Parathyroid adenoma (tissue), 2 donors: ENCODE results near the gene SLC11A1.

Experiments
- H2AFZ ChIP-seq: fragments of 300-600 bp; sonication (generic); one replicate; pipeline ENCODE4 v1.7.0; 2017; ENCODE audit warnings: antibody characterized with exemption, mild to moderate bottlenecking
- H3K27ac ChIP-seq: fragments of 300-600 bp; sonication (generic); one replicate; pipeline ENCODE4 v1.7.0; 2017
- H3K27me3 ChIP-seq: fragments of 300-600 bp; sonication (generic); one replicate; pipeline ENCODE4 v1.7.0; 2017; ENCODE audit warnings: low read length; ENCODE audit not compliant: control insufficient read depth, insufficient read depth
- H3K36me3 ChIP-seq: fragments of 300-600 bp; sonication (generic); one replicate; pipeline ENCODE4 v1.7.0; 2017; ENCODE audit warnings: low read length; ENCODE audit not compliant: control insufficient read depth, insufficient read depth
- H3K4me1 ChIP-seq: fragments of 300-600 bp; sonication (generic); one replicate; pipeline ENCODE4 v1.7.0; 2017; ENCODE audit warnings: control low read depth
- H3K4me2 ChIP-seq: fragments of 300-600 bp; sonication (generic); one replicate; pipeline ENCODE4 v1.7.0; 2017; ENCODE audit warnings: low read length
- H3K4me3 ChIP-seq: fragments of 300-600 bp; sonication (generic); one replicate; pipeline ENCODE4 v1.7.0; 2017; ENCODE audit warnings: low read depth, low read length
- H3K79me2 ChIP-seq: fragments of 300-600 bp; sonication (generic); one replicate; pipeline ENCODE4 v1.7.0; 2017; ENCODE audit warnings: control low read depth
- H3K9ac ChIP-seq: fragments of 300-600 bp; sonication (generic); one replicate; pipeline ENCODE4 v1.7.0; 2017; ENCODE audit warnings: mild to moderate bottlenecking
- H3K9me3 ChIP-seq: fragments of 300-600 bp; sonication (generic); one replicate; pipeline ENCODE4 v1.7.0; 2017; ENCODE audit warnings: low read length; ENCODE audit not compliant: control insufficient read depth
- TF ChIP-seq, protein P1 (sequence below): fragments of 300-600 bp; sonication (generic); IDR thresholded peaks from one replicate; pipeline ENCODE4 v1.7.0; 2017; ENCODE audit warnings: antibody characterized with exemption, mild to moderate bottlenecking
- donor health status: primary hyperparathyroidism.

SLC11A1 gene

DNA sequence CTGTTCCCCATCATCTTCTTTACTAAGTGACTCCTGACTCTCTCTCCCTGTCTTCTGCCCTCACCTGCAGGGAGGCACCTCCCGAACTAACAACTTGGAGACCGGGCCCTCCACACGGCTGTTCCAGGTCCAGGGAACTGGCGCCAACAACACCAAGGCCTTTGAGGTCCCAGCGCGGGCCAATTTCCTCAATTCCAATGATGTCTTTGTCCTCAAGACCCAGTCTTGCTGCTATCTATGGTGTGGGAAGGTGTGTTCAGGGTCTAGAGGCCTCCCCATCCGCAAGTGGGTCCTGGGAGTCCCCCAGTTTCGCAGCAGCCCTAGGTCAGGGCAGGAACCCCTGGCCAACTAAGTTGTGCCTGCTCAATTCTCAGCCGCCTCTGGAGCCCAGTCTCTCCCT is 52.4 kb downstream of the SLC11A1 start:
- H3K27ac ChIP-seq = no peak overlapping the region
- no peak overlapping the region for H3K4me3 ChIP-seq
- no peaks in the 10 kb centered on the region for H3K79me2 ChIP-seq
- TF ChIP-seq, protein P1, sequence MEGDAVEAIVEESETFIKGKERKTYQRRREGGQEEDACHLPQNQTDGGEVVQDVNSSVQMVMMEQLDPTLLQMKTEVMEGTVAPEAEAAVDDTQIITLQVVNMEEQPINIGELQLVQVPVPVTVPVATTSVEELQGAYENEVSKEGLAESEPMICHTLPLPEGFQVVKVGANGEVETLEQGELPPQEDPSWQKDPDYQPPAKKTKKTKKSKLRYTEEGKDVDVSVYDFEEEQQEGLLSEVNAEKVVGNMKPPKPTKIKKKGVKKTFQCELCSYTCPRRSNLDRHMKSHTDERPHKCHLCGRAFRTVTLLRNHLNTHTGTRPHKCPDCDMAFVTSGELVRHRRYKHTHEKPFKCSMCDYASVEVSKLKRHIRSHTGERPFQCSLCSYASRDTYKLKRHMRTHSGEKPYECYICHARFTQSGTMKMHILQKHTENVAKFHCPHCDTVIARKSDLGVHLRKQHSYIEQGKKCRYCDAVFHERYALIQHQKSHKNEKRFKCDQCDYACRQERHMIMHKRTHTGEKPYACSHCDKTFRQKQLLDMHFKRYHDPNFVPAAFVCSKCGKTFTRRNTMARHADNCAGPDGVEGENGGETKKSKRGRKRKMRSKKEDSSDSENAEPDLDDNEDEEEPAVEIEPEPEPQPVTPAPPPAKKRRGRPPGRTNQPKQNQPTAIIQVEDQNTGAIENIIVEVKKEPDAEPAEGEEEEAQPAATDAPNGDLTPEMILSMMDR = no peak
- H3K36me3 ChIP-seq = no peaks in the 10 kb centered on the region
- no peaks in the 10 kb centered on the region for H3K27me3 ChIP-seq
- no peaks in the 10 kb centered on the region for H3K9me3 ChIP-seq
- no peaks in the 10 kb centered on the region for H3K4me1 ChIP-seq
- H3K4me2 ChIP-seq = no peak overlapping the region
- no peak overlapping the region for H2AFZ ChIP-seq
- no peak overlapping the region for H3K9ac ChIP-seq

DNA sequence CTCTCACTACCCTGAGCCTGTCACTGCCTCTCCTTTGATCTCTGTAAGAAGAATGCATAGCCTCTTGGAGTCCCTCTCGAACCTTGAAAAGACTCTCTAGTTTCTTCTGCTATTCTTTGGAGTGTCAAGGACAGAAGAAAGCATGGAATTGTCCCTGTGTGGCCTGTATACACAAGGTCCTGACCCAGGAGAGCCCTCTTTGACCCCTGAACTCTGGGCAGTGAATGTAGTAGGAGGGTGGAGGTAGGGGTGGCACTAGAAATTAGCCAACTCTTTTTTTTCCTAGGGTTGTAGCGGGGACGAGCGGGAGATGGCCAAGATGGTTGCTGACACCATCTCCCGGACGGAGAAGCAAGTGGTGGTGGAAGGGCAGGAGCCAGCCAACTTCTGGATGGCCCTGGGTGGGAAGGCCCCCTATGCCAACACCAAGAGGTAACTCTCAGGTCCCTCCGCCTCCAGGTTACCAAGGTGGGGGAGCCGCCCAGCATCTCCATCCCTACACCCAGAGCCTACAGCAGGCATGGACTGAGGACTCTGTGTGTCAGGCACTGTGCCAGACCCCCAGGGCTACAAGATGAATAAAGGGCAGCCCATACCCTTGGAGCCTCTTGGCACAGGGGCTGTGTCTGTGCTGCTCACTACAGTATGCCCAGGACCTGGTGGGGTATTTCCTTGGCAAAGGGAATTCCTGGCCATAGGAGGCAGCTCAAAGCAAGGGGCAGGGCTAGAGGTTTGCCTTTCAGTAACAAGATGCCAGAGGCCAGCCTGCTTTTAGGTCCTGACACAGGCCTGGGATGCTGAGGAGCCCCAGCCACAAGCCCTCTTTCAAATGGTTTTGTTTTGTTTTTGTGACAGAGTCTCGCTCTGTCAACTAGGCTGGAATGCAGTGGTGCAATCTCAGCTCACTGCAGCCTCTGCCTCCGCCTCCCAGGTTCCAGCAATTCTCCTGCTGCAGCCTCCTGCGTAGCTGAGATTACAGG is 53.2 kb downstream of the SLC11A1 start:
- TF ChIP-seq, protein P1 = no peak
- no peaks in the 10 kb centered on the region for H3K27me3 ChIP-seq
- no peaks in the 10 kb centered on the region for H3K79me2 ChIP-seq
- H3K4me1 ChIP-seq = no peaks in the 10 kb centered on the region
- H3K9me3 ChIP-seq = no peaks in the 10 kb centered on the region
- no peak overlapping the region for H3K4me3 ChIP-seq
- no peak overlapping the region for H3K9ac ChIP-seq
- H2AFZ ChIP-seq = no peak overlapping the region
- no peak overlapping the region for H3K4me2 ChIP-seq
- no peaks in the 10 kb centered on the region for H3K36me3 ChIP-seq
- H3K27ac ChIP-seq = no peak overlapping the region

GRCh38 chr2:218436992-218437391 is 54.9 kb downstream of the SLC11A1 start:
- H3K9me3 ChIP-seq = no peaks in the 10 kb centered on the region
- H3K4me3 ChIP-seq = no peak overlapping the region
- H3K27ac ChIP-seq = no peak overlapping the region
- H3K27me3 ChIP-seq = no peaks in the 10 kb centered on the region
- no peak overlapping the region for H3K9ac ChIP-seq
- H3K79me2 ChIP-seq = no peaks in the 10 kb centered on the region
- H3K36me3 ChIP-seq = no peaks in the 10 kb centered on the region
- H3K4me1 ChIP-seq = no peaks in the 10 kb centered on the region
- H3K4me2 ChIP-seq = no peak overlapping the region
- TF ChIP-seq, protein P1 = no peak
- no peak overlapping the region for H2AFZ ChIP-seq

- H3K36me3 ChIP-seq = no peaks in the 10 kb centered on the region
- TF ChIP-seq, protein P1 = no peak
Measured at GRCh38 chr2:218437969-218438368, 55.9 kb downstream of the SLC11A1 start.

More at GRCh38 chr2:218437969-218438368, 55.9 kb downstream of the SLC11A1 start:
- no peak overlapping the region for H3K27ac ChIP-seq
- H3K9me3 ChIP-seq = no peaks in the 10 kb centered on the region
- H2AFZ ChIP-seq = no peak overlapping the region
- H3K79me2 ChIP-seq = no peaks in the 10 kb centered on the region
- no peak overlapping the region for H3K9ac ChIP-seq
- H3K27me3 ChIP-seq = no peaks in the 10 kb centered on the region
- no peak overlapping the region for H3K4me3 ChIP-seq
- no peaks in the 10 kb centered on the region for H3K4me1 ChIP-seq
- no peak overlapping the region for H3K4me2 ChIP-seq
